ENCODE results near the gene PLAU. TPM values are rescaled to one million over a fixed set of nuclear protein-coding genes. Genes with fewer than 3 reads are reported as not detected.

Gene PLAU
- total and polyA plus RNA-seq, 2 of the 13 experiments (the other 11 are each of a cell fraction or from before 2014, with no cell fraction given) = 0.45 to 11.2 TPM

DNA sequence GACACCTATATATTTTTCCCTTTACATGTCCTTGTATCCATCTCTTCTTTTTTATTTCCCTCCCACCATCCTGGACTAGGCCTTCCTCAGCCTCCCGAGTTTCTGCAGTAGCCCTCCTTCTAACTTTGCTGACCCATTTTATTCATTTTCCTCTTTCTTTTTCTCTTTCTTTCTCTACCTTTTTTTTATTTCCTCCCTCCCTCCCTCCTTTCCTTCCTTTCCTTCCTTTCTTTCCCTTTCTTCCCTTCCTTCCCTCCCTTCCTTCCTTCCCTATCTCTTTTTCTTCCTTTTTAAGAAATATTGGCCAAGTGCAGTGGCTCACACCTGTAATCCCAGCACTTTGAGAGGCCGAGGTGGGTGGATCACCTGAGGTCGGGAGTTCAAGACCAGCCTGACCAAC, 26.9 kb upstream of the PLAU start:
- ATAC-seq = no peak
- Histone ChIP-seq H3K79me2 (ENCODE audit: insufficient read depth, low read length) (no peaks in the 10 kb centered on the region), H2AFZ (ENCODE audit: low read length) (no peak overlapping the region), H4K20me1 (ENCODE audit: insufficient read depth, low read length) (no peaks in the 10 kb centered on the region), H3K36me3 (replicated peaks in 1 of 2; ENCODE audit: control insufficient read depth in 1 of 2, insufficient read depth in 2 of 2, low read length in 2 of 2) (no peaks in the 10 kb centered on the region), H3K27me3 (ENCODE audit: control insufficient read depth in 1 of 2, insufficient read depth in 2 of 2, low read length in 2 of 2) (peaks cover 2 to 10% of the 10 kb centered on the region in 2 experiments; a peak in 4 of 5 replicates), H3K9me3 (ENCODE audit: low read length) (no peaks in the 10 kb centered on the region), H3K4me1 (ENCODE audit: insufficient read depth, low read length) (peaks cover 29% of the 10 kb centered on the region), H3K9ac (ENCODE audit: insufficient read depth, low read depth, low read length) (no peak overlapping the region), H3K4me2 (ENCODE audit: low read depth, low read length) (no peak overlapping the region), H3K4me3 (replicated peaks in 1 of 3; ENCODE audit: insufficient read depth in 1 of 3, low read depth in 2 of 3, low read length in 3 of 3) (no peak overlapping the region), H3K27ac (ENCODE audit: extremely low read length, insufficient read depth, low read length) (no peak overlapping the region)
- no peak for FAIRE-seq
- DNase-seq (ENCODE audit: low spot score) = no peak
- in situ Hi-C loops (cut with HindIII; ENCODE audit: extremely low pct_ligation_motif_present, low pct_unique_long_range_greater_than_20kb) = loop anchor here (5.0 kb wide), 1 partner anchor 37 kb away; no protein-coding TSS in a partner anchor
- CTCF ChIA-PET (ENCODE audit: low intra/inter-chr PET ratio, low total read pairs) = no interaction called here
- WGBS (ENCODE audit: low lambda C conversion rate) = 9% methylated on average over 3 of the region's 3 CpGs
- TF ChIP-seq ZBTB4 (CRISPR knock-in tag; IDR thresholded peaks at IDR 0.05; ENCODE audit: borderline replicate concordance) = no peak
- no peak for TF ChIP-seq CEBPG (CRISPR knock-in tag; IDR thresholded peaks at IDR 0.05)
- no peak for TF ChIP-seq TRIM24 (CRISPR knock-in tag; IDR thresholded peaks at IDR 0.05)
- no peak for TF ChIP-seq BRF2 (CRISPR knock-in tag; IDR thresholded peaks at IDR 0.05)
- no peak for TF ChIP-seq ZNF280B (CRISPR knock-in tag; IDR thresholded peaks at IDR 0.05; ENCODE audit: borderline replicate concordance)
- TF ChIP-seq DMAP1 (CRISPR knock-in tag; IDR thresholded peaks at IDR 0.05) = no peak
- TF ChIP-seq DNMT1 (CRISPR knock-in tag; IDR thresholded peaks at IDR 0.05) = no peak
- TF ChIP-seq ZNF615 (CRISPR knock-in tag; IDR thresholded peaks at IDR 0.05; ENCODE audit: borderline replicate concordance) = no peak
- TF ChIP-seq SNAPC2 (CRISPR knock-in tag; IDR thresholded peaks at IDR 0.05) = no peak
- TF ChIP-seq NR1H2 (CRISPR knock-in tag; IDR thresholded peaks at IDR 0.05; ENCODE audit: borderline replicate concordance, low read depth) = no peak
- no peak for TF ChIP-seq ZNF552 (CRISPR knock-in tag; IDR thresholded peaks at IDR 0.05; ENCODE audit: borderline replicate concordance)
- no peak for TF ChIP-seq ZNF17 (CRISPR knock-in tag; IDR thresholded peaks at IDR 0.05)
- TF ChIP-seq, protein P1, sequence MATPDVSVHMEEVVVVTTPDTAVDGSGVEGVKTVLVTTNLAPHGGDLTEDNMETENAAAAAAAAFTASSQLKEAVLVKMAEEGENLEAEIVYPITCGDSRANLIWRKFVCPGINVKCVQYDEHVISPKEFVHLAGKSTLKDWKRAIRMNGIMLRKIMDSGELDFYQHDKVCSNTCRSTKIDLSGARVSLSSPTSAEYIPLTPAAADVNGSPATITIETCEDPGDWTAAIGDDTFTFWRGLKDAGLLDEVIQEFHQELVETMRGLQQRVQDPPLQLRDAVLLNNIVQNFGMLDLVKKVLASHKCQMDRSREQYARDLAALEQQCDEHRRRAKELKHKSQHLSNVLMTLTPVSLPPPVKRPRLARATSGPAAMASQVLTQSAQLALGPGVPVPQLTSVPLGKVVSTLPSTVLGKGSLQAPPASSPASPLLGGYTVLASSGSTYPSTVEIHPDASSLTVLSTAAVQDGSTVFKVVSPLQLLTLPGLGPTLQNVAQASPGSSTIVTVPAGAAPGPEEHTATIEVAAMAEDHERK (CRISPR knock-in tag; IDR thresholded peaks at IDR 0.05; ENCODE audit: low read depth) = no peak
- no peak for TF ChIP-seq ZNF431 (CRISPR knock-in tag; IDR thresholded peaks at IDR 0.05; ENCODE audit: borderline replicate concordance, low read depth)
- no peak for TF ChIP-seq ZNF383 (CRISPR knock-in tag; IDR thresholded peaks at IDR 0.05; ENCODE audit: borderline replicate concordance)
- no peak for TF ChIP-seq ZBTB26 (CRISPR knock-in tag; IDR thresholded peaks at IDR 0.05; ENCODE audit: borderline replicate concordance)
- no TSS peak for BruUV-seq (replicated peaks)
- intact Hi-C loops (cut with micrococcal nuclease; ENCODE audit: unreplicated experiment) = no loop called here
- POLR2A ChIA-PET = no interaction called here
